Ascending aorta (tissue), 2 donors: Measurements from ENCODE around the gene COL11A1. TPM values are rescaled to one million over a fixed set of nuclear protein-coding genes. Genes with fewer than 3 reads are reported as not detected.
A peak's percentile ranks its signal among the peaks of the same experiment; 100 is the strongest.

Experiments
- DNase-seq, 2 donors: peaks; one replicate each; pipeline ENCODE4 v3.0.0-alpha.2; 2019; ENCODE audit warnings: low spot score in 2 of 2
- H3K27ac ChIP-seq, 2 donors: fragments of 200-600 bp; sonication (generic); one replicate each; pipeline ENCODE4 v1.5.1; 2016 to 2017; ENCODE audit warnings: mild to moderate bottlenecking in 1 of 2
- H3K27me3 ChIP-seq: fragments of 200-600 bp; sonication (generic); one replicate; pipeline ENCODE4 v1.5.1; 2017
- H3K36me3 ChIP-seq, 2 donors: fragments of 200-600 bp; sonication (generic); one replicate each; pipeline ENCODE4 v1.5.1; 2016
- H3K4me1 ChIP-seq, 2 donors: fragments of 200-600 bp; sonication (generic); one replicate each; pipeline ENCODE4 v1.5.1; 2016 to 2017; ENCODE audit warnings: mild to moderate bottlenecking in 1 of 2
- H3K4me3 ChIP-seq, 2 donors: fragments of 200-600 bp; sonication (generic); one replicate each; pipeline ENCODE4 v1.5.1; 2016 to 2017; ENCODE audit warnings: mild to moderate bottlenecking in 1 of 2
- H3K9me3 ChIP-seq, 2 donors: fragments of 200-600 bp; sonication (generic); one replicate each; pipeline ENCODE4 v1.5.1; 2016
- CTCF ChIP-seq, 3 experiments: fragments of 200-600 bp in 2 of 3; fragments of 450-650 bp in 1 of 3; sonication (generic) in 2 of 3; IDR thresholded peaks; one replicate each; pipeline ENCODE4 v1.5.1; 2016 to 2019; ENCODE audit warnings: antibody characterized with exemption in 3 of 3, mild to moderate bottlenecking in 1 of 3, moderate library complexity in 1 of 3
- intact Hi-C: fragments of 100-400 bp; cut with DNase I; formaldehyde crosslinking; loops from one replicate; pipeline ENCODE4 v1.15.1; 2023
- total RNA-seq: library from RNA; depleted of rRNA; stranded (reverse); fragments of >200 nt; gene quantifications from one replicate; pipeline ENCODE4 v1.1.0, GENCODE V29; 2016

COL11A1 gene
- total RNA-seq, 1 donor from 2014 or later = not detected

- intact Hi-C loops = no loop called here
Measured at GRCh38 chr1:102977292-102977691, 131.0 kb downstream of the COL11A1 start.

GRCh38 chr1:102970496-102971078 is 137.7 kb downstream of the COL11A1 start:
- intact Hi-C loops = no loop called here
- H3K4me1 ChIP-seq = no peaks in the 10 kb centered on the region

More at GRCh38 chr1:102977292-102977691, 131.0 kb downstream of the COL11A1 start:
- no peaks in the 10 kb centered on the region for H3K4me1 ChIP-seq
- no peak overlapping the region for H3K27ac ChIP-seq
- H3K36me3 ChIP-seq = no peaks in the 10 kb centered on the region
- H3K9me3 ChIP-seq = no peaks in the 10 kb centered on the region
- no peaks in the 10 kb centered on the region for H3K27me3 ChIP-seq
- DNase-seq = no peak
- no peak overlapping the region for H3K4me3 ChIP-seq
- no peak for TF ChIP-seq CTCF (IDR thresholded peaks at IDR 0.05)

GRCh38 chr1:102967786-102968185 is 140.5 kb downstream of the COL11A1 start:
- Histone ChIP-seq H3K27ac (no peak overlapping the region), H3K4me3 (no peak overlapping the region), H3K36me3 (no peaks in the 10 kb centered on the region), H3K9me3 (no peaks in the 10 kb centered on the region), H3K27me3 (no peaks in the 10 kb centered on the region), H3K4me1 (no peaks in the 10 kb centered on the region)
- intact Hi-C loops = no loop called here
- TF ChIP-seq CTCF (IDR thresholded peaks at IDR 0.05) = no peak
- no peak for DNase-seq

More at GRCh38 chr1:102970496-102971078, 137.7 kb downstream of the COL11A1 start:
- peak in 2 of 3 experiments; percentile 26 to 36 for TF ChIP-seq CTCF (IDR thresholded peaks at IDR 0.05)
- DNase-seq = no peak
- no peaks in the 10 kb centered on the region for H3K9me3 ChIP-seq
- H3K27me3 ChIP-seq = no peaks in the 10 kb centered on the region
- no peak overlapping the region for H3K27ac ChIP-seq
- no peak overlapping the region for H3K4me3 ChIP-seq
- no peaks in the 10 kb centered on the region for H3K36me3 ChIP-seq

GRCh38 chr1:102961549-102961948 is 146.8 kb downstream of the COL11A1 start:
- H3K27me3 ChIP-seq = no peaks in the 10 kb centered on the region
- no peak for DNase-seq
- intact Hi-C loops = no loop called here
- no peaks in the 10 kb centered on the region for H3K4me1 ChIP-seq
- H3K9me3 ChIP-seq = no peaks in the 10 kb centered on the region
- no peak overlapping the region for H3K27ac ChIP-seq
- no peak for TF ChIP-seq CTCF (IDR thresholded peaks at IDR 0.05)
- H3K36me3 ChIP-seq = no peaks in the 10 kb centered on the region
- H3K4me3 ChIP-seq = no peak overlapping the region

- no peak for DNase-seq
Measured at GRCh38 chr1:102954576-102954975, 153.7 kb downstream of the COL11A1 start.

More at GRCh38 chr1:102954576-102954975, 153.7 kb downstream of the COL11A1 start:
- TF ChIP-seq CTCF (IDR thresholded peaks at IDR 0.05) = no peak
- H3K4me3 ChIP-seq = no peak overlapping the region
- H3K27me3 ChIP-seq = no peaks in the 10 kb centered on the region
- no peaks in the 10 kb centered on the region for H3K4me1 ChIP-seq
- H3K9me3 ChIP-seq = no peaks in the 10 kb centered on the region
- no peaks in the 10 kb centered on the region for H3K36me3 ChIP-seq
- no peak overlapping the region for H3K27ac ChIP-seq
- intact Hi-C loops = no loop called here
